OCI-M2 (cell line): Measurements from ENCODE around the gene FLNB.

Experiments
- DNase-seq: peaks from one replicate; lab custom pipeline; 2025; ENCODE audit not compliant: unreplicated experiment; lab: John Stamatoyannopoulos, UW

Gene FLNB

DNA sequence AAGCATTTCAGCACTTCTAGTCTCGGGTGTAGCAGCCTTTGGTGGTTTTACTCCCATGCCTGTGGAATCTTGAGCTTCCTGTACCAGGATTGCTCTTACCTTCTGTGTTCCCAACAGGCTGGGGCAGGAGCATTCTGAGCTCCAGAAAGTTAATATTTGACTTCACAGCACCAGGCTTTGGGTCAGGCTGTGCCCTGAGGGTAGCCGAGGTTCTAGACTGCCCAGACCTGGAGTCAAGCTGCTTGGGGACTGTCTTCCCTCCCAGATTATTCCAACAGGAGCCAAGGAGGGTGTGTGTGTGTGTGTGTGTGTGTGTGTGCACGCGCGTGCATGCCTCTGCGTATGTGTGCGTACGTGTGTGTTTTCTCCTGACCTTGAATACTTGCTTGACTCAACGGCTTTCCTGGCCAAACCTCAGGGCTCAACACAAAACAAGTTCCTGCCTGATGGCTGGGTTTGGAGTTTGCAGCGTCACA, 94.8 kb downstream of the FLNB start:
- DNase-seq: no peak

GRCh38 chr3:58104151-58104550, 95.9 kb downstream of the FLNB start:
- no peak for DNase-seq

DNA sequence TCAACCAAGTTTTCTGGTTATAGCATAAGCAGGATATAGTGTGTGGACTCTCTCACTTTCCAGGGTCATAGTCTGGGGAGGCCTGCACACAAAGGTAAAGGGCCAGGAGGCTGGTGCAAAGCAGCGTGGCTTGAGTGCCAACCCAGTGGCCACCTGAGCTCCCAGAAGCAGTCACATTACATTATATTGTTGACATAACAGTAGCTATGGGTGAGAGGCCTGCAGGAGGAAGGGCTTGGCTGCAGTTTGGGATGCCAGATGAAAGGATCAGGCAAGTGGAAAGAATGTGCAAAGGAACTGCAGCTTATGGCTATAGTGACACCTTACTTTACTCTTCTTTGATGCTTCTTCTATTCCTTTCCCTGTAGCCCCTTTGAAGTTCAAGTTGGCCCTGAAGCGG, 96.5 kb downstream of the FLNB start:
- DNase-seq: no peak

GRCh38 chr3:58105196-58105595, 97.0 kb downstream of the FLNB start:
- no peak for DNase-seq

GRCh38 chr3:58106061-58106460, 97.8 kb downstream of the FLNB start:
- no peak for DNase-seq

DNA sequence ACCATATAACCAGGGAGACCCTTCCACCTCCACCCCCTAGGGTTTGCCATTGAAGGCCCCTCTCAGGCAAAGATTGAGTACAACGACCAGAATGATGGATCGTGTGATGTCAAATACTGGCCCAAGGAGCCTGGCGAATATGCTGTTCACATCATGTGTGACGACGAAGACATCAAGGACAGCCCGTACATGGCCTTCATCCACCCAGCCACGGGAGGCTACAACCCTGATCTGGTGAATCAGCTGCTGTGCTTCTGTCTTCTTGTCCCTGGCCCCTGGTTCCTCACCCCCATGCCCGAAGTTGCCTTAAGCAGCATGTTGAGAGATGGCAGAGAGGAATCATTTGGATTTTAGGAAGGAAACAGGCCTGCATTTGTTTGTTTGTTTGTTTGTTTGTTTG, 98.4 kb downstream of the FLNB start:
- DNase-seq: no peak

- no peak for DNase-seq
Observed at GRCh38 chr3:58107597-58107996, 99.4 kb downstream of the FLNB start.

GRCh38 chr3:58109752-58110151, 101.5 kb downstream of the FLNB start:
- DNase-seq: no peak

- DNase-seq: no peak
Observed at GRCh38 chr3:58111513-58112184, 103.4 kb downstream of the FLNB start.

DNA sequence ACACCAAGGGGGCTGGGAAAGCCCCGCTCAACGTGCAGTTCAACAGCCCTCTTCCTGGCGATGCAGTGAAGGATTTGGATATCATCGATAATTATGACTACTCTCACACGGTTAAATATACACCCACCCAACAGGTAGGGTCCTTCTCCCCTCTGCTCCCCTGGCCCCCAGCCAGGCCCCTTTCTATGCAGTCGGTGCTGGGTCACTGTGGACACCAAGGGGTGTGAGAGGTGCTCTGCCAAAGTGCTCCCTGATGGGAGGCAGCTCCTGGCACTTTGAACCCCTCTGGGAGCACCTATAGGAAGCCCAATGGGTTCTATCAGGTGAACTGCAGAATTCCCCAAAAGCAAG, 103.9 kb downstream of the FLNB start:
- DNase-seq: no peak

DNA sequence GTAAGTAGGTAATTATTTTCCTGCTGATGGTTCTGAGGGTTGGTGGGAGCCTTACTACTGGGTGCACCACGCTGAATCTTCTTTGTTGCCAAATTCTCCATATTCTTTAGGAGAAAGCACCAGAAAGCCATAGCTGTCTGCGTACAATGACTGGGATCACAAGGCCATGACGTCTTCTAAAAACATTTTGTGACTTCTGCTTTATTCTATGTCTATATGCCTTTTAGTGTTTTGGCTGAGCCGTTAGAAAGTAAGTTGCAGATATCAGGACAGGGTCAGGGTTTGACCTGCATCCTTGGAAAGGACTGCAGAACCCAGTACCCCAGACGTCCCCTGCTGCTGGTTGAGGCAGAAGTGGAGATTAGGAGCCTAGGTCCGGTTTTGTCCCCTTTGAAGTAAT, 107.0 kb downstream of the FLNB start:
- no peak for DNase-seq

GRCh38 chr3:58116161-58116955, 108.1 kb downstream of the FLNB start:
- DNase-seq: no peak

- DNase-seq: no peak
Observed at GRCh38 chr3:58116985-58117384, 108.8 kb downstream of the FLNB start.

GRCh38 chr3:58117561-58118181, 109.4 kb downstream of the FLNB start:
- no peak for DNase-seq

GRCh38 chr3:58119186-58119585, 111.0 kb downstream of the FLNB start:
- DNase-seq: no peak

DNA sequence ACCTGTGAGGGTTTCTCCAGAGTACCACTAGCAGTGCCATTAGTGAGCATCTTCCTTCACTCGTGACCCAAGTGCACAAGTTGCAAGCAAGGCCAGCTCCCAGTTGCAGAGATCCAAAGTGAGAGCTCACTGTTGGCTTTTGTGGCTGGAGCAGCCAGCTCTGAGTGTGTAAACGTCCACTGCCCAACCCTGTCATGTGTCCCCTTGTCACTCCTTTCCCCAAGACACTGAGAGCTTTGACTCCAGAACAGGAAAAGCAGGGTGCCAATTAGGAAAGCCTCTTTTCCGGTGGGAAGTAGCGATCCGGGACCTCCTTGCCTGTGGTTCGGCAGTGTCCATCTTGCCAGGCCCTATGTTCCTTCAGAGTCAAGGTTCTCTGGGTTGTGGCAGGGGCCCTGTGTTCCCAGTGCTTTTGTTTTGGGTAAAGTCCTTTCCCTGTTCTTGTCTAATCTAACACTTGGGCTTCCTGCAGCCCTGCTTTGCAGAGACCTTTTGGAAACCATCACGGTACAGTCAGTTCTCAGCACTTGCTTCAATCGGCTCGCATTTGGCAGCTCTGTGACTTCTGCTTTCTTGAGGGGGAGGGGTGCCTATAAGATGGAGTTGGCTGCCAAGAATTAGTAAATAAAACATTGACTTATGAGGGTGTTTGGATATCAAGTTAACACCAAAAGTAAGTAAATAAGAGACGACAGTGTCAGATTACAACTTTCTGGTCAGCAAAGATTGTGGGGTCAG, 112.0 kb downstream of the FLNB start:
- no peak for DNase-seq

GRCh38 chr3:58121183-58121582, 113.0 kb downstream of the FLNB start:
- DNase-seq: no peak

GRCh38 chr3:58122936-58123700, 114.9 kb downstream of the FLNB start:
- no peak for DNase-seq

DNA sequence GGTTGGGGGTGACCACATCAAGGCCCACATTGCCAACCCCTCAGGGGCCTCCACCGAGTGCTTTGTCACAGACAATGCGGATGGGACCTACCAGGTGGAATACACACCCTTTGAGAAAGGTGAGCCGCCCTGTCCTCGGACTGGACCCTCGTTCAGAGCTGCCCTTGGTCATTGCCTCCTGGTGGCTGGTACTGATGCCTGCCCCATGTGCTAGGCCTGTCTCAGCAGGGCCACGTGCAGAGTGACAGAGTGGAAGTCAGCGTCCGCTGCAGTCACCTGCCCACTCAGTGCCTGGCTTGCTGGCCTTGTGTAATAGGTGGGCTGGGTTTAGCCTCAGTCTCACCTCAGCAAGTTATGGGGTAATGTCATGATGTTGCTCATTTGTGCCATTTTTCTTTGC, 116.2 kb downstream of the FLNB start:
- no peak for DNase-seq

- no peak for DNase-seq
Observed at GRCh38 chr3:58129041-58129770, 121.0 kb downstream of the FLNB start.
